Stimulated activated CD4-positive, alpha-beta T cell treated with anti-CD3 and anti-CD28 coated beads, TNF-alpha, amount 100 ng/mL, for 48 hours (primary cell): ENCODE results near the gene DPP7.
"Not testable (repeated sequence)": the region's sequence is repeated elsewhere in the genome, so short reads cannot be mapped to it uniquely, and the experiment has no call there.

Experiments
- DNase-seq, 3 donors: peaks; one replicate each; pipeline ENCODE4 v3.0.0-alpha.2; 2020; ENCODE audit warnings: low read depth in 3 of 3

DPP7 gene

DNA sequence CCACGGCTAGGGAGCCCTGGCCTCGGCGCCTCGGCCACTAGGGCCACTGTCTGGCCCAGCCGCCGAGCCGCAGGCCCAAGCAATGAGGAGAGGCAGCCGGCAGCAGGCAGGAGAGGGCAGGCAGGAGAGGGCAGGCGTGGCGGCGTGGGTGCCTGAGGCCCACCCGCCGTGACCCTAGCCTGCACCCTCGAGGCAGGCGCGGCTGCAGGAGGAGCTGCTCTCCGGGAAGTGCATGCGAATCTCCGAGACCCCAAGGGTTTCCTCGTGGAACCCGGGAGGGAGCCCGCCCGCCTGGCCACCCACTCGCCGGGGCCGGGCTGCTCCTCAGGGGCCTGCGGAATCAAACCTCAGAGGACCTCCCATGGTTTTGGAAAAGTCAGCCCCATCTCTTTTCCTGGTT is 33.7 kb upstream of the DPP7 start:
- DNase-seq: no peak

DNA sequence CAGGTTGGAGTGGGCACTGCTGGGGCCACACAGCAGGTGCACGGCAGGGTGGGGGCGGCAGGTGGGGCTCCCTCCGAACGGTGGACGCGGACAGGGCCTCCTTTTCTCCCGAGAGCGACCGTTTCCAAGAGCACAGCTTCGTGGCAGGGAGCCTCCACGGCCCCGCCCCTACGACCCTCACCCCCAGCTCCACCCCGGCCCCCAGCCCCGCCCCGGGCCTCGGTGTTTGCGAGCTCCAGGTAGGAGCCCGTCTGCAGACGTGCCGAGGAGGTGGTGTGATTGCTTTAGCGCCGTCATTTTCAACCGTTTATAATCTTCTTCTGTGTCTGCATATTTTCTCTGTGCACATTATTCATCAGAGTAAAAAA is 33.2 kb upstream of the DPP7 start:
- DNase-seq: no peak

DNA sequence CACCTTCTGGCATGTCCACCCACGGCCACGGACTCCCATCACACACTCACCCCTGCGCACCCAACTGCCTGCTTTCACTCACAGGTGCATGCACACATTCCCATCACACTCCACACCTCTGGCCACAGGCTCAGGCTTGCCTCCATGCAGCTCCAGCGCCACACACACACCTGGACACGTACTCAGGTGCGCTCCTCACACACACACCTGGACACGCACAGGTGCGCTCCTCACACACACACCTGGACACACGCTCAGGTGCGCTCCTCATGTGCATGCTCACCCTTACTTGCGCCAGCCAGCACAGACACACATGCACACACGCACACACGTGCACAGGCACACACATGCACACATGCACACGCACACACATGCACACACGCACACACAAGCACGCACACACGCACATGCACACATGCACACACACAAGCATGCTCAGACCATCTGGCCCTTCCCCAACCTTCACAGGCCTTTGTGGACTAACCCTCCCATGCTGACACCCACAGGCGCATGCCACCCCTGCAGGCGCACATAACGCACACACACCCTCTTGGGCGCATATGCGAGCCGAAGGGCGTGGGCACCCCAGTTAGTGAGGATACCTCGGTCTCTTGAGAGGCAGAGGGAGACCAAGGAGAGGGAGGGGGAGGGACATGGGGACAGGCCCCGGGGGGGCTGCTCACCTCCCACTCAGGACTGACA is 32.7 kb upstream of the DPP7 start:
- no peak for DNase-seq

DNA sequence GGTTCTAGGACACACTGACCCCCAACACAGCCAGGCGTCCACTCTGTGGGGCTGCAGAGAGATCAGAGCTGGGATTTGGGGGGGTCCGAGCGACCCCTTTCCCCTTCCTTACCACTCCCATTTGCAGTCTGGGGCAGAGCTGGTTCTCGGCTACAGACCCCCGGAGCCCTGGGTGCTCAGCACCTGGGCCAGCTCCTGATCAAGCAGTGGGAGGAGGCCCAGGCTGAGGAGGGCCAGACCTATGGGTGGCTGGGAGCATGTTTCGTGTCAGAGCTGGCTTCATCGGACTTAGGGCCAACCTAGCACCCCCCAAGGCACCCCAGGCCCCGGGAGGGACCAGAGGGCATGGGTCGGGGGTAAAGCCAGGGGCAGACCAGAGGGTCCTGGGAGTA is 32.0 kb upstream of the DPP7 start:
- no peak for DNase-seq

DNA sequence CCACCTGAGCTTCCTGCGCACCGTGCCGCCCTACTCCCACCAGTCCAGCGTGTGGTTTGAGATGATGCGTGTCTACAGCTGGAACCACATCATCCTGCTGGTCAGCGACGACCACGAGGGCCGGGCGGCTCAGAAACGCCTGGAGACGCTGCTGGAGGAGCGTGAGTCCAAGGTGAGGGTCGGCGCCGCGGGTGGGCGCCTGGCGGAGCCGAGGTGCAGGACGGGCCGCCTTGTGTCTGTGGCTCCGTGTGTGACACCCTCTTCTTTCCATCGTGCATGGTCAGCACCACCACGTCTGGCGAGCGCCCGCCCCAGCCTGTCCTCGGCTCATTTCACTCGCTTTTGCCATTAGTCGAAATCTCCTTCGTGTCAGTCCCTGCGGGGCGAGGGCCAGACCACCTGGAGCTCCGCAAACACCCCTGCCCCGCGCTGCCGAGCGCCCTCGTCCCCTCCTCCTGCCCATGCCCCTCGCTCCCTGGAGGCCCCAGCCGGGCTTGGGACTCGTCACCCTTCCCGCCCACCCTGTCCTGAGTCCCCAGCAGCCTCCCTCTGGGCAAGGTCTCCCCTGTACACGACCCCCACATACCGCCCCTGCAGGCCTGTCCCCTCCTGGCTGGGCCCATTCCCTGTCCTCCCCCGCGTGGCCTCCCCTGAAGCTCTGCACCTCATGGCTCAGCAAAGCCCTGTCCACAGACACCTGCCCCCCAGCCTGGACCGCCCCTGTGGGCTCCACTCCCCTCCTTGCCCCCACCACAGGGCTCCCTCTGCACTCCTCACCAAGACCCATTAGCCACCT is 31.4 kb upstream of the DPP7 start:
- DNase-seq: no peak

DNA sequence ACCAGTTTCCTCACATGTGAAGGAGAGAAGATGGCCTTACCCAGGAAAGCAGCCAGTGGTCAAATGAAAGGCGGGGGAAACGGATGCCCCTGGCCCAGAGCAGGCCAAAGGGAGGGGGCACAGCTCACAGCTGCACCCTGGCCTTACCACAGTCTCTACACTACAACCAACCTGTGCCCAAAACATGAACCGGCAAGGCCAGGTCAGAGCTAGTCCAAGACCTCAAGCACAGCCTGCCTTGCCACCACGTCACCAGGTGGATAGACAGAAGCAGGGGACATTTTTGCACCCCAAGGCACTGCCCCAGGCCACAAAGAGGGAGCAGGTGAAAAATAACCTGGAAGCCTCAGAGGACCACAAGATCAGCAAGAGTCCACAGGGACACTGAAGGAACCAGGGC is 28.9 kb upstream of the DPP7 start:
- DNase-seq: no peak

DNA sequence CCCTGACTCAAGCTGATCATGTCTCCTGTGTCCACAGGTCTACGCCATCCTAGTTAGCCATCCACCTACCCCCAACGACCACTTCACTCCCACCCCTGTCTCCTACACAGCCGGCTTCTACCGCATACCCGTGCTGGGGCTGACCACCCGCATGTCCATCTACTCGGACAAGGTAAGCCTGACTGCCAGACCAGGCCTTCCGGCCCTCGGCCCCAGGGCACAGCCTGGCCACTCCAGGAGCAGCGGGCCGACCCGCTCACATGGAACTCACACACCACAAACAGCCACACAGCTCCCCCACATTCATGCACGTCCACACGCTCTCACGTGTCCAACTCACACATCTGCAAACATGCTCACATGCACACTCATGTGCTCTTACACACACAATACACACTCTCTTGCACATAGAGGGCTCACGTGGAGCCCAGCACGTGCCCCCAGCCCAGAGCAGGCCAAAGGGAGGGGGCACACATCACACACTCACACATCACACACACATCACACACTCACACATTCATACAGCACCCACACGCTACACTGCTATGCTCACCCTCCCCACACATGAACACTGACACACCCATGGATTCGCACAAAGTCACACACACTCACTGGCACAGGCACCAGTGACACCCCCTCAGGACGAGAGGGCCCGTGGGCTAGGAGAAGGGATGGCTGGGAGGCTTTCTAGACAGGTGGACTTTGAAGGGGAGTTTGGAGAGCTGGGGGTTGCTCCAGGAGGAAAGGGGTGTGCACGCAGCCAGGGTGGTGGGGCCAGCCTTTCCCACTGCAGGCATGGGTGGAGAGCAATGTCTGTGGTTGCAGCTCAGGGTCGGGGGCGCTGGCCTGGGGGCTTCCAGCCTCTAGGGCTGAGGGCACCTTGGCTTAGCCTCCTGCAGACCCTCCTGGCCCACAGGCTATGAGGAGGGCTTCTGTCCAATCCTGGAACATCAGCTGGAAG is 27.7 kb upstream of the DPP7 start:
- DNase-seq: no peak

DNA sequence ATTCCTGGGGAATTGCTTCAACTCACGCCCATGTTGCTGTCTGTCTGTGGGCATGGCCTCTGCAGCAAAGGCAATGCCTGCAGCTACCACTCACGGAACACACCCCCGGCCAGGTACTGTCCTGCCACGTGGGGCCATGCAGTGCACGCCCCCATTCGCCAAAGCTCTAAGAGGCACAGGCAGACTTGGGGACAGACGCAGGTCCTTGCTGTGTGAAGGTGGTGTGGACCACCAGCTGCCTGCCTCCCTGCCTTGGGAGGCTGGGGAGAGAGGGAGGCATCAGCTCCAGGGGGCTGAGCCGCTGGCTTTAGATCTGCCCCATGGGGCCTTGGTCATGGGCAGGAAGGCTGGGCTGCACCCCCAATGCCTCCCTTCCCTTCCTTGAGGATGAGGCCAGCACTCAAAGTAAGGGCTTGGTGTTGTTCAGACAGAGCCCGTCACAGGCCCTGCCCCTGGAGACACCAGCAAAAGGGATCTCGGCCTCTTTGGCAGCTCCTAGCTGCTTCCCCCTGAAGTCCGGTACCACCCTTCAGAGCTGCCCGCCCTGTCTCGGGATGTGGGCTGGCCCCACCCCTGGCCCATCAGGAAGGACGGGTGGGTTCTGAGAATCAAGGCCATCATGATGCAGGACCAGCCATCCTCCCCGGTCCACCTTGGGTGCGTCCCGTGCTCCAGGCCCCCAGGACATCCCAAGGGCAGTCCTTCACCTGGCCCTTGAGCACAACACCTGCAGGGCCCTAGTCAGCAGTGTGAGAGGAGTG is 26.7 kb upstream of the DPP7 start:
- no peak for DNase-seq

DNA sequence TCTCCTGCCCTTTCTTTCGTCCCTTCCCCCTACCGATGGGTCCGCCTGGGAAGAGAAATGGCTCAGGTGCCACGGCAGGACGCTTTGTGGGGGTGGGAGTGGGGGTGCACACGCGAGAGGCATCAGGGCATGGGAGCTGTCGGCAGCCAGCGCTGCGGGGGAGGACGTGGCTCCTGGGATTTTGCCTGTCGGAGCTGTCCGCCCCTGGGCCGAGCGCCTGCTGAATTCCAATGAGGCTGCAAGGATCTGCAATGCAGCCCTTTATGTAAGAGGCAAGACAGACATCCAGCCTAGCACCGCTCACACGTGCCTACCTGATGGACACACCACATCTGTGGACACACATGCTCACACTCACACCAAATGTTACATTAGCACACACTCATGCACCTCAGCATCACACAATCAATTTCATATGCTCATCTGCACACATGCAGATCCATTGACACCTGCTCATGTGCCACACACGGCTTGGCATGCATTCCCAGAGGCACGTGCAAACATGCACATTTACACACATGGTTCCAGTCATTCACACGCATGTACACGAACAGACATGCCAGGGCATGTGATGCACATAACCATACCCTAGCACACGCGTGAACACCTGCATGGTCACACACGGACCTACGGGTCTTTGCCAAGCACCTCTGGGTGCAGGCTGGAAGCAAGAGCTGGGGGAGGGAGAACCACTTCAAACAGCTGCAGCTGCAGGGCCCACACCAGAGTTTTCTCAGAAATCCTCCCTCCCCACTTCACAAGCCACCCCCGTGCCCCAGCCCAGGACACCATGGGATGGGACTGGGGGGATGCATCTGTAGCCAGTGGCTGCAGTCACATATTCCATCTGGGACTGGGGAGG is 25.8 kb upstream of the DPP7 start:
- no peak for DNase-seq

DNA sequence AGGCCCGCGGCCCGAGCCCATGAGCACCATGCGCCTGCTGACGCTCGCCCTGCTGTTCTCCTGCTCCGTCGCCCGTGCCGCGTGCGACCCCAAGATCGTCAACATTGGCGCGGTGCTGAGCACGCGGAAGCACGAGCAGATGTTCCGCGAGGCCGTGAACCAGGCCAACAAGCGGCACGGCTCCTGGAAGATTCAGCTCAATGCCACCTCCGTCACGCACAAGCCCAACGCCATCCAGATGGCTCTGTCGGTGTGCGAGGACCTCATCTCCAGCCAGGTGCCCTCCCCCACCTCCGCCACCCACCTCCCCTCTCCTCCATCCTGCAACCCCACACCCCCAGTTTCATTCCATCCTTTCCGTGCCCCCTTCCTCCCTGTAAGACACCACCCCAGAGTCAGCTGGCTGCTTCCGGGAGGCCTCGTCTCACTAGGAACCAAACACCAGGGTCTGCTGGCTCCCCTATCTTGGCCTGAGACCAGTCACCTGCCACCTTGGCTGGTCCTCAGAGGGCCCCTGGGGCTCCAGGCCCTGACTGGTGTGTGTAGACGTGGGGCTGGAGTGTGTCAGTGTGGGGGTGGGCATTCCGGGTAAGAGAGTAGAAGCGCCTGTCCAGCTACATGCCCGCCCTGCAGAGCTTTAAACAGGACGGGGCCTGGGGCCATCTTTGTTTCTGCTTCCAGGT is 25.1 kb upstream of the DPP7 start:
- DNase-seq: no peak

DNA sequence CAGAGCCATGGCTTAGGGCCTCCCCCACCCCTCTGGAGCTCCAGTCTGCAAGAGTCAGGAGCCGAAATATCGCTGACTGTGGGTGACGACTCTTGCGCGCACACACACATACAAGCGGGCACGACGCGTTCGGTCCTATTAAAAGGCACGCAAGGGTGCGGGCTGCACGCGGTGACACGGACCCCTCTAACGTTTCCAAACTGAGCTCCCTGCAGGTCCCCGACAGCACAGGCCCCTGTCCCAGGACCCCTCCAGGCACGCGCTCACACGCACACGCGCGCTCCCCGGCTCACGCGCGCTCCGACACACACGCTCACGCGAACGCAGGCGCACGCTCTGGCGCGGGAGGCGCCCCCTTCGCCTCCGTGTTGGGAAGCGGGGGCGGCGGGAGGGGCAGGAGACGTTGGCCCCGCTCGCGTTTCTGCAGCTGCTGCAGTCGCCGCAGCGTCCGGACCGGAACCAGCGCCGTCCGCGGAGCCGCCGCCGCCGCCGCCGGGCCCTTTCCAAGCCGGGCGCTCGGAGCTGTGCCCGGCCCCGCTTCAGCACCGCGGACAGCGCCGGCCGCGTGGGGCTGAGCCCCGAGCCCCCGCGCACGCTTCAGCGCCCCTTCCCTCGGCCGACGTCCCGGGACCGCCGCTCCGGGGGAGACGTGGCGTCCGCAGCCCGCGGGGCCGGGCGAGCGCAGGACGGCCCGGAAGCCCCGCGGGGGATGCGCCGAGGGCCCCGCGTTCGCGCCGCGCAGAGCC is 24.4 kb upstream of the DPP7 start, which contains the start of gene GRIN1:
Gene GRIN1 (plus strand): TSS at position 433 of the 746 bp plus-strand sequence. CDS start 333 bp downstream, outside the sequence.
- DNase-seq: no peak

DNA sequence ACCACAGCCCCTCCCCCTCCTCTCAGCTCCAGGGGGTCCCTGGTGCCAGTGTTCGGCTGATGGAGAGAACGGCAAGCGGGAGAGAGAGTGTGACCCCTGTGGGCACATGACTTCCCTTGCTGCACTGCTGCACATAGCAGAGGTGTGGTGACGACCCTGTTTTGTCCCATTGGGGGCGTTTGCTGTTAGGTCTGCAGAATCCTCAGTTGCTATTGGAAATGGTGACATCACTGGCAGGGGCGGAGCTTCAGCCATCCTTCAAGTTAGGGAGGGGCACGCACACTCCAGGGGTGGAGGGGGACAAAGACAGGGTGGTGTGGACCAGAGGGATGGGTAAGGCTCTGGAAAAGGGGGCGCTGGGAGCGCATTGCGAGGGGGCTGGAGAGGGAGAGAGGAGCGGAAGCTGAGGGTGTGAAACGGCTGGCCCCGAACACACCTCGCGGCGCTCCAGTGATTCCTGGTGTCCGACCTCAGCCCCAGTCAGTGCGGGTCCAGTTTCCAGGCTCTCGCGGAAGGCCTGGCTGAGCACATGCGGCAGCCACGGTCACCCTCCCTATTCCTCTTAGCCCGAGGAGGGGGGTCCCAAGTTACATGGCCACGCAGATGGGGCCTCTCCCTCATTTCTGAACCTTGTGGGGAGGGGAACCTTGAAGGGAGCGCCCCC is 23.7 kb upstream of the DPP7 start:
- no peak for DNase-seq

DNA sequence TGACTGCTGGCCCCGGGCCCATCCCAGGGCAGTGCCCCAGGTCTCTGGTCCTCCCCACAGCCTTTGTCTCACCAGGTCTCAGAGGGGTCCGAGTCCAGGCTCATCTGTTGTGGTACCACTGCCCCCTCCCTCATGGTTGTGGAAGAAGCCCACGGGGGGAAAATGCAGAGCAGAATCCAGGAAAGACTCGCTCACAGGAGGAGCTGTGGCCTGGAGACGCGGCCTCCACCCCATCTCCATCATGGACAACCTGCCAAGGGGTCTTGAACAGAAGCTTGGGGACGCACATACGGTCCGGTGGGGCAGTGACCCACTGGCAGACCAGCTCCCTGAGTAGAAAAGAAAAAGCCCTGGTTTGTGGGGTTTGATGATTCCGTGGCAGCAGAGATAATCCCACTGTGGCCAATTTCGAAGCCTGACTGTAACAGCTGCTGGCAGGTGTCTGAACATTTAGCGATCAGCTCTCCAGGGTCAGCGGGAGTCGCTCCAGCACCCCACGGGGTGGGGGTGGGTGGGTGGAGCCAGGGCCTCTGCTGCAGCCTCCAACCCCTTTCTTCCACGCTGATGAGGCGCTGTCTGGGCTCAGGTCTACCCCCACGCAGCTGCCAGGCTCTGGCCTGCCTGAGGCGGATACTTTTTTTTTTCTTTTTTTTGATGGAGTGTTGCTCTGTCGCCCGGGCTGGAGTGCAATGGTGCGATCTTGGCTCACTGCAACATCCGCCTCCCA is 22.5 kb upstream of the DPP7 start:
- no peak for DNase-seq

DNA sequence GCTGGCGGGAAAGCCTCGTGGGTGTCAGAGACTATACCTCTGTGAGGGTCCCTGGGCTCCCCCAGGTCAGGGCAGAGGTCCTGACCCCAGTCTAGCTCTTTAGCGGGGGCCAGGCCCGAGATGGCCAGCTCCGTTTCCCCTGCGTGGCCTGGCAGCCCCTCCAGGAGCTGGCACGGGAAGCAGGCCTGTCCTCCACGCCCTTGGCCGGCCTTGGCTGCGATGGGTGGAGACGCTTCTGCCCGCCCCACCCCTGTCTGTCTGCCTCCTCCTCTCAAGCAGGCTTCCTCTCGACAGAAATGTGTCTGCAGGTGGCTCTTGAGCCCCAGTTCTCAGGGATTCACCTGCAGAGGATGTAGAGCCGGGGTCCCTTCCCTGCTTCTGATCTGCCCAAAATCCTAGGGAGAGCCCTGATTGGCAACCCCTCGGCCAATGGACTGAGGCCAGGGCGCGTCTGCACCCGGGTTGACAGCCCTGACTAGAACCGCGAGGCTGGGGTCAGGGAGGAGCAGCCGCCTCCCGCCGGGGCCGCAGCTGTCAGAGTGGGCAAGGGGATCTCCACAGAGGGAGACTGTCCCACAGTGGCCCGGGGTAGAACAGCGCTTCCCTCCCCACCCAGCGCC is 21.8 kb upstream of the DPP7 start:
- no peak for DNase-seq

DNA sequence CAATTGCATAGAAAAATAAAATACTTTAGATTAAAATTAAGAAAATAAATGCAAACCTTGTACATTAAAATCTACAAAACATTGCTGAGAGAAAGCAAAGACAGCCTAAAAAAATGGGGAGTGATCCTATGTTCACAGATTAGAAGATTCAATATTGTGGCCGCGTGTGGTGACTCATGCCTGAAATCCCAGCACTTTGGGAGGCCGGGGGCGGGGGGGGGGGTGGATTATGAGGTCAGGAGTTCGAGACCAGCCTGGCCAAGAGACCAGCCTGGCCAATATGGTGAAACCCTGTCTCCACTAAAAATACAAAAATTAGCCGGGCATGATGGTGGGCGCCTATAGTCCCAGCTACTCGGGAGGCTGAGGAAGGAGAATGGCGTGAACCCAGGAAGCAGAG is 20.6 kb upstream of the DPP7 start:
- not testable (repeated sequence) for DNase-seq

DNA sequence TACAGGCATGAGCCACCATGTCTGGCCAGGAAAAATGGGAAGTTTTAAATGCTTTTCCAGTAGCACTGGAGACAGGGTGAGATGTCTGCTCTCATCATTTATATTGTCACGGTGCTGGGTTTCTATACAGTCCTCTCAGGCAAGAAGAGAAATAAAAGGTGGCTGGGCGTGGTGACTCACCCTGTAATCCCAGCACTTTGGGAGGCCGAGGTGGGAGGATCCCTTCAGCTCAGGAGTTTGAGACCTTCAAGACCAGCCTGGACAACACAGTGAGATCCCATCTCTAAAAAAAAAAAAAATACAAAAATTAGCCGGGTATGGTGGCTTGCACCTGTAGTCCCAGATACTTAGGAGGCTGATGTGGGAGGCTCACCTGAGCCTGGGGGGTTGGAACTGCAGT is 19.7 kb upstream of the DPP7 start:
- no peak for DNase-seq

DNA sequence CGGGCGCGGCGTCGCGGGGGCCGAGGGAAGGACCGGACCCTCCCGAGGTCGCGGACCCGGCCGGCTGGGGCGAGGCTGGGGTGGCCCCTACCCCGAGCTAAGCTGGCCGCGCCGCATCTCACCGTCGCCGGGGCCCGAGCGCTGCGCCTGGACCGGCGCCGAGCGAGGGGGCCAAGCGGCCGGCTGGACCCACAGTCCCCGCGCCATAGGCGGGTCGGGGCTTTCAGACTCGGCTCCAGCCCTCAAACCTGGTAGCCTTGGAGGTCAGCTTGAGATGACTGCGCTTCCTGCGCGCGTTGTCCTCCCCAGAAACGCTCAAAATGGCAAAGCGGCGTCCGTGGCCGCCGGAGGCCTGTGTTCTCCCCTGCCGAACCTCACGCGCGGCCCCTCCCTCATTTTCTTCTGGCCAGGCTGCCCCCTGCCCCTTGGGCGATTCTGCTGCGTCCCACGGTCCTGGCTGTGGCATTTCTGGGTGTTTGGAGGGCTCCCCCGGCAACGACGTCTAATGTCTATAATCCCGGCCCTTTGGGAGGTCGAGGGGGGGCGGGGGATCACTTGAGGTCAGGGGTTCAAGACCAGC is 15.7 kb upstream of the DPP7 start:
- no peak for DNase-seq
